HUES48 (cell line): ENCODE measurements around the gene ZNF585A.
"Not testable (repeated sequence)": the region's sequence is repeated elsewhere in the genome, so short reads cannot be mapped to it uniquely, and the experiment has no call there.

Source experiments
- H3K27ac ChIP-seq: one replicate; pipeline ENCODE4 v1.7.0; 2013; ENCODE audit warnings: low read depth, low read length, inconsistent platforms
- H3K27me3 ChIP-seq: 2 replicates; pipeline ENCODE4 v1.6.1; 2013; ENCODE audit warnings: mild to moderate bottlenecking, low read length; ENCODE audit not compliant: control insufficient read depth, insufficient read depth
- H3K36me3 ChIP-seq: 2 replicates; pipeline ENCODE4 v1.6.1; 2013; ENCODE audit warnings: low read length; ENCODE audit not compliant: control insufficient read depth, insufficient read depth
- H3K4me1 ChIP-seq: 2 replicates; pipeline ENCODE4 v1.6.1; 2013; ENCODE audit warnings: mild to moderate bottlenecking, low read length; ENCODE audit not compliant: control insufficient read depth, insufficient read depth
- H3K4me3 ChIP-seq: 2 replicates; pipeline ENCODE4 v1.5.1; 2013; ENCODE audit warnings: mild to moderate bottlenecking, low read depth, low read length
- H3K9ac ChIP-seq: 2 replicates; pipeline ENCODE4 v1.6.1; 2013; ENCODE audit warnings: mild to moderate bottlenecking, low read depth, low read length, moderate library complexity
- H3K9me3 ChIP-seq: 2 replicates; pipeline ENCODE4 v1.6.1; 2013; ENCODE audit warnings: low read length; ENCODE audit not compliant: control insufficient read depth, insufficient read depth

ZNF585A gene

DNA sequence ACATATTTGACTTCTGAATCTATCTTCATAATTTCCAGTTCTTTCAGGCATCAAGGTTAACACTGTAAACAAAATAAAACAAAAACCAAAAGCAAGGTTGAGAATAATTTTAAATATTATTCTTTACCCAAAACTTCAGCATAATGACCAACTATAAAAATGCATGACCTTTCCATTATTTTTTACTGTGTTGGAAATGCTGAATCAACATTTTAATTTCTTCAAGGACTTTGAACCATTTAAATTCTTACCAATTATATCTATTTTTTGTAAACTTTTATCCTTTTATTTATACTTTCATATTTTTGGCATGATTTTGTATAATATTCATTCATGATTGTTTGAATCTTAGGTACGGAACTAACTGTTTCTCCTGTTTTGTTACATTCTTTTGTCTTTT lies 6.9 kb downstream of the ZNF585A start:
- H3K9me3 ChIP-seq = peaks cover 56% of the 10 kb centered on the region

GRCh38 chr19:37160153-37160552 lies 12.3 kb downstream of the ZNF585A start:
- Histone ChIP-seq H3K4me1 (no peaks in the 10 kb centered on the region), H3K27me3 (no peaks in the 10 kb centered on the region), H3K27ac (no peak overlapping the region), H3K36me3 (peaks cover 36% of the 10 kb centered on the region), H3K9me3 (peaks cover 81% of the 10 kb centered on the region), H3K4me3 (no peak overlapping the region), H3K9ac (no peak overlapping the region)

More for the DNA sequence above, 6.9 kb downstream of the ZNF585A start:
- H3K36me3 ChIP-seq = peaks cover 59% of the 10 kb centered on the region
- H3K4me3 ChIP-seq = no peak overlapping the region
- H3K27ac ChIP-seq = no peak overlapping the region
- no peak overlapping the region for H3K9ac ChIP-seq
- H3K4me1 ChIP-seq = no peaks in the 10 kb centered on the region
- no peaks in the 10 kb centered on the region for H3K27me3 ChIP-seq

- no peak overlapping the region for H3K9ac ChIP-seq
- H3K9me3 ChIP-seq = peaks cover 81% of the 10 kb centered on the region
- peaks cover 17% of the 10 kb centered on the region for H3K36me3 ChIP-seq
- H3K4me1 ChIP-seq = no peaks in the 10 kb centered on the region
- no peak overlapping the region; the same call in 1 of the 2 replicates for H3K4me3 ChIP-seq
- no peak overlapping the region for H3K27ac ChIP-seq
- H3K27me3 ChIP-seq = no peaks in the 10 kb centered on the region
Observed at GRCh38 chr19:37148214-37148613, 24.3 kb downstream of the ZNF585A start.

- Histone ChIP-seq H3K9ac (no peak overlapping the region), H3K27ac (no peak overlapping the region), H3K4me3 (no peak overlapping the region), H3K27me3 (no peaks in the 10 kb centered on the region), H3K9me3 (peaks cover 91% of the 10 kb centered on the region), H3K4me1 (no peaks in the 10 kb centered on the region), H3K36me3 (no peaks in the 10 kb centered on the region)
Observed at GRCh38 chr19:37136111-37136510, 36.4 kb downstream of the ZNF585A start.

- Histone ChIP-seq H3K27ac (no peak overlapping the region), H3K27me3 (no peaks in the 10 kb centered on the region), H3K9me3 (peaks cover 95% of the 10 kb centered on the region), H3K36me3 (peaks cover 27% of the 10 kb centered on the region), H3K9ac (no peak overlapping the region), H3K4me3 (peak overlapping the region; percentile 29; the same call in 1 of the 2 replicates), H3K4me1 (no peaks in the 10 kb centered on the region)
Observed at GRCh38 chr19:37128821-37129177, 43.7 kb downstream of the ZNF585A start.

- H3K4me1 ChIP-seq = no peaks in the 10 kb centered on the region
- H3K9ac ChIP-seq = no peak overlapping the region
- H3K4me3 ChIP-seq = peak overlapping the region; percentile 29; the same call in 1 of the 2 replicates
- peaks cover 27% of the 10 kb centered on the region for H3K36me3 ChIP-seq
- H3K27me3 ChIP-seq = no peaks in the 10 kb centered on the region
- H3K27ac ChIP-seq = no peak overlapping the region
- peaks cover 93% of the 10 kb centered on the region for H3K9me3 ChIP-seq
Observed at GRCh38 chr19:37127999-37128820, 44.3 kb downstream of the ZNF585A start.

- not testable (repeated sequence) for H3K4me3 ChIP-seq, H3K27ac ChIP-seq, H3K9ac ChIP-seq, H3K36me3 ChIP-seq, H3K27me3 ChIP-seq, H3K4me1 ChIP-seq
- peaks cover 42% of the 10 kb centered on the region for H3K9me3 ChIP-seq
Observed at GRCh38 chr19:37122093-37122492, 50.4 kb downstream of the ZNF585A start.

DNA sequence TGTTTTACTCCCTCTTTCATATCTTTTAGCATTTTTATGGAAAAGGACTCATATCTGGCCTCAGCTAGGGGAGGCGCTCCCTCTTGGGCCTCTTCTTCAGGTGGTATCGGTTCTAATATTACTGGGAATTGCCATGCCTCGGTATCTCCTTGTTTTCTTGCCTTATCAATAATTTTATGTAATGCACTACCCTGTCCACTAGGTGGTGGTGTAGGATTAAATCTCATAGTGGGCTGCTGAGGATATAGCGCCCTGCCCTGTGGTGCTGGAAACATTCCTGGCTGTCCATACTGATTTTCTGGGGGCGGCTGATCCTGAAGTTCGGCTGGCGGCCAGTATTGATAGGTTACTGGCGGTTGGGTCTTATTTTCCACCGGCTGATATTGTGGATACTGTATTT lies 58.5 kb downstream of the ZNF585A start:
- no peak overlapping the region; the same call in 1 of the 2 replicates for H3K4me3 ChIP-seq
- H3K9ac ChIP-seq = no peak overlapping the region
- peaks cover 3% of the 10 kb centered on the region; the same call in 1 of the 2 replicates for H3K36me3 ChIP-seq
- peaks cover 53% of the 10 kb centered on the region for H3K9me3 ChIP-seq
- no peaks in the 10 kb centered on the region for H3K27me3 ChIP-seq
- H3K27ac ChIP-seq = no peak overlapping the region
- H3K4me1 ChIP-seq = no peaks in the 10 kb centered on the region

DNA sequence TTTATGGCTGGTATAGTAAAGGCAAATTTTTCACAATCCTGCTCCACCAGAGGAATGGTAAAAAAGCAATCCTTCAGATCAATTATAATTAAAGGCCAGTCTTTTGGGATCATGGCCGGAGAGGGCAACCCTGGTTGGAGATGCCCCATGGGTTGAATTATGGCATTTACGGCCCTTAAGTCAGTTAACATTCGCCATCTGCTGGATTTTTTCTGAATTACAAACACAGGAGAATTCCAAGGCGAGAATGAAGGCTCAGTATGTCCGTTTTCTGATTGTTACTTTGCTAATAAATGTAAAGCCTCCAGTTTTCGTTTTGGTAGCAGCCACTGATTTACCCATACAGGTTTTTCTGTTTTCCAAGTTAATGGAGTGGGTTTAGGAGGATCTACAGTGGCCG lies 60.7 kb downstream of the ZNF585A start:
- not testable (repeated sequence) for H3K36me3 ChIP-seq, H3K4me3 ChIP-seq, H3K27me3 ChIP-seq, H3K9ac ChIP-seq, H3K27ac ChIP-seq, H3K4me1 ChIP-seq
- H3K9me3 ChIP-seq = peaks cover 73% of the 10 kb centered on the region

GRCh38 chr19:37104135-37104534 lies 68.4 kb downstream of the ZNF585A start:
- not testable (repeated sequence) for H3K36me3 ChIP-seq, H3K27ac ChIP-seq, H3K27me3 ChIP-seq, H3K9ac ChIP-seq, H3K4me3 ChIP-seq, H3K4me1 ChIP-seq
- H3K9me3 ChIP-seq = peaks cover 58% of the 10 kb centered on the region

DNA sequence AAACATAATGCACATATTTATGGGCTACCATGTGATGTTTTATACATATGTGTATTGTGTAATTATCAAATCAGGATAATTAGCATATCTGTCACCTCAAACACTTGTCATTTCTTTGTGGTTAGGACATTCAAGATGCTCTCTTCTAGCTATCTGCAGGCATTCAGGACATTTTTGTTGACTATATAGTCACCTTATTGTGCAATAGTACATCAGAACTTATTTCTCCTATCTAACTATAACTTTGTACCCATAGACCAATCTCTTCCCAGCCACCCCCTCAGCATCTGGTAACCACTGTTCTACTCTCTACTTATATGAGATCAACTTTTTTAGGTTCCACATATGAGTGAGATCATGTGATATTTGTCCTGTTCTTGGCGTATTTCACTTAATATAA lies 73.9 kb downstream of the ZNF585A start:
- Histone ChIP-seq H3K27ac (no peak overlapping the region), H3K36me3 (peaks cover 6% of the 10 kb centered on the region), H3K4me3 (no peak overlapping the region), H3K27me3 (no peaks in the 10 kb centered on the region), H3K9me3 (peaks cover 71% of the 10 kb centered on the region), H3K9ac (no peak overlapping the region), H3K4me1 (no peaks in the 10 kb centered on the region)
